ENCODE data around the gene BBIP1. TPM values are rescaled to one million over a fixed set of nuclear protein-coding genes. Genes with fewer than 3 reads are reported as not detected.

BBIP1 gene
- total and polyA plus RNA-seq, 10 of the 15 experiments (the other 5 are each of a cell fraction or from before 2014, with no cell fraction given): 13.8 to 40.8 (median 31.3) TPM

- no peaks in the 10 kb centered on the region for H3K9me3 ChIP-seq (replicated peaks; ENCODE audit: control insufficient read depth, insufficient read depth, low read length)
- peaks cover 23% of the 10 kb centered on the region for H3K4me1 ChIP-seq (ENCODE audit: control insufficient read depth, insufficient read depth, low read length)
- no peaks in the 10 kb centered on the region for H4K20me1 ChIP-seq (ENCODE audit: control insufficient read depth, insufficient read depth)
- BruUV-seq (replicated peaks): no TSS peak
- ChIA-PET RAD21 (ENCODE audit: unreplicated experiment) (interaction anchor here (0.6 to 2.3 kb wide), 9 partner anchors 9 to 99 kb away, joined by 3 to 28 read pairs (median 6); partner anchors contain the start of gene BBIP1), SMC1A (ENCODE audit: uncharacterized antibody, unreplicated experiment) (interaction anchor here (1.3 to 2.3 kb wide), 7 partner anchors 8 to 71 kb away, joined by 4 to 19 read pairs (median 8); no protein-coding TSS in a partner anchor), CTCF (interaction anchor here (1.0 to 2.3 kb wide), 5 partner anchors 9 to 70 kb away, joined by 3 to 27 read pairs (median 6); no protein-coding TSS in a partner anchor), POLR2A (interaction anchor here (1.1 to 2.3 kb wide), 2 partner anchors 14 to 17 kb away, joined by 6 to 17 read pairs; no protein-coding TSS in a partner anchor)
- FAIRE-seq (no peak), ATAC-seq (no peak), DNase-seq (ENCODE audit: low read depth, low spot score) (no peak)
- peak overlapping the region; percentile 56 for H3K4me2 ChIP-seq (ENCODE audit: control insufficient read depth, insufficient read depth)
- TF ChIP-seq SMC3 (IDR thresholded peaks at IDR 0.05; ENCODE audit: borderline replicate concordance, low read length) (no peak), TARDBP (IDR thresholded peaks at IDR 0.05; ENCODE audit: borderline replicate concordance) (no peak), STAT1 (conservative IDR thresholded peaks at IDR 0.05) (no peak), RB1 (IDR thresholded peaks at IDR 0.05; ENCODE audit: borderline replicate concordance) (no peak), PAX5 (IDR thresholded peaks at IDR 0.05; ENCODE audit: borderline replicate concordance, low read depth, low read length) (no peak), EZH2 (IDR thresholded peaks at IDR 0.05; ENCODE audit: borderline replicate concordance, control insufficient read depth, low read depth, low read length) (no peak), POLR2AphosphoS2 (IDR thresholded peaks at IDR 0.05; ENCODE audit: low read depth, low read length) (no peak), ETV6 (conservative IDR thresholded peaks at IDR 0.05 in 1 of 2, IDR thresholded peaks at IDR 0.05 in 1 of 2; ENCODE audit: borderline replicate concordance in 1 of 2, low read depth in 1 of 2) (no peak), RCOR1 (conservative IDR thresholded peaks at IDR 0.05; ENCODE audit: low read depth, low read length) (no peak), FOXM1 (IDR thresholded peaks at IDR 0.05; ENCODE audit: low read depth, low read length) (no peak), BCL3 (IDR thresholded peaks at IDR 0.05; ENCODE audit: borderline replicate concordance, insufficient read depth, low read depth, low read length, poor library complexity, severe bottlenecking) (no peak), SMARCA5 (IDR thresholded peaks at IDR 0.05) (no peak), SMAD5 (IDR thresholded peaks at IDR 0.05; ENCODE audit: low read depth) (no peak), ZNF24 (IDR thresholded peaks at IDR 0.05) (no peak)
- TF ChIP-seq, protein P1, sequence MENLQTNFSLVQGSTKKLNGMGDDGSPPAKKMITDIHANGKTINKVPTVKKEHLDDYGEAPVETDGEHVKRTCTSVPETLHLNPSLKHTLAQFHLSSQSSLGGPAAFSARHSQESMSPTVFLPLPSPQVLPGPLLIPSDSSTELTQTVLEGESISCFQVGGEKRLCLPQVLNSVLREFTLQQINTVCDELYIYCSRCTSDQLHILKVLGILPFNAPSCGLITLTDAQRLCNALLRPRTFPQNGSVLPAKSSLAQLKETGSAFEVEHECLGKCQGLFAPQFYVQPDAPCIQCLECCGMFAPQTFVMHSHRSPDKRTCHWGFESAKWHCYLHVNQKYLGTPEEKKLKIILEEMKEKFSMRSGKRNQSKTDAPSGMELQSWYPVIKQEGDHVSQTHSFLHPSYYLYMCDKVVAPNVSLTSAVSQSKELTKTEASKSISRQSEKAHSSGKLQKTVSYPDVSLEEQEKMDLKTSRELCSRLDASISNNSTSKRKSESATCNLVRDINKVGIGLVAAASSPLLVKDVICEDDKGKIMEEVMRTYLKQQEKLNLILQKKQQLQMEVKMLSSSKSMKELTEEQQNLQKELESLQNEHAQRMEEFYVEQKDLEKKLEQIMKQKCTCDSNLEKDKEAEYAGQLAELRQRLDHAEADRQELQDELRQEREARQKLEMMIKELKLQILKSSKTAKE (IDR thresholded peaks at IDR 0.05; ENCODE audit: low read depth, poor library complexity, severe bottlenecking): no peak
- intact Hi-C loops (cut with micrococcal nuclease; ENCODE audit: unreplicated experiment) (loop anchor here (2.0 to 10.0 kb wide), 4 partner anchors 71 to 369 kb away; no protein-coding TSS in a partner anchor), in situ Hi-C loops (cut with MboI) (no loop called here)
- H2AFZ ChIP-seq (ENCODE audit: control insufficient read depth, low read depth, low read length): no peak overlapping the region
- H3K27me3 ChIP-seq (replicated peaks in 1 of 2; ENCODE audit: control insufficient read depth in 2 of 2, insufficient read depth in 2 of 2, low read length in 1 of 2): no peaks in the 10 kb centered on the region
- no peaks in the 10 kb centered on the region; a peak in 2 of 4 replicates for H3K36me3 ChIP-seq (ENCODE audit: control insufficient read depth in 2 of 2, insufficient read depth in 2 of 2, low read length in 1 of 2)
- H3K27ac ChIP-seq (ENCODE audit: control insufficient read depth, insufficient read depth): peak overlapping the region; percentile 99
- WGBS (ENCODE audit: insufficient coverage, insufficient replicate concordance, low lambda C conversion rate, missing lambda C conversion rate): 34% methylated on average over 2 of the region's 2 CpGs
- peak overlapping the region; percentile 72 for H3K4me3 ChIP-seq
- H3K79me2 ChIP-seq (ENCODE audit: control insufficient read depth, insufficient read depth, low read length): peaks cover 93% of the 10 kb centered on the region
- peak overlapping the region; percentile 94 for H3K9ac ChIP-seq (ENCODE audit: control insufficient read depth, insufficient read depth, low read length)
These were observed 45.0 kb downstream of the BBIP1 start for GRCh38 chr10:110873951-110874350.

All from GM12878 (cell line).